ENCODE results near the gene VAMP4.
A peak's percentile ranks its signal among the peaks of the same experiment; 100 is the strongest.
"Not testable (repeated sequence)": the region's sequence is repeated elsewhere in the genome, so short reads cannot be mapped to it uniquely, and the experiment has no call there.

VAMP4 gene

GRCh38 chr1:171748651-171749050 is 6.8 kb upstream of the VAMP4 start:
- DNase-seq: no peak

- DNase-seq: no peak
Observed at GRCh38 chr1:171744986-171745385, 3.1 kb upstream of the VAMP4 start.

GRCh38 chr1:171743081-171743870 is 1.4 kb upstream of the VAMP4 start:
- no peak for DNase-seq

GRCh38 chr1:171742577-171742922 is 685 bp upstream of the VAMP4 start:
- peak; percentile 30 for DNase-seq

GRCh38 chr1:171740987-171741871 is 636 bp downstream of the VAMP4 start:
- DNase-seq: peak; percentile 72

GRCh38 chr1:171740356-171740863 is 1.5 kb downstream of the VAMP4 start:
- DNase-seq: no peak

- no peak for DNase-seq
Observed at GRCh38 chr1:171739656-171740055, 2.2 kb downstream of the VAMP4 start.

GRCh38 chr1:171738911-171739310 is 3.0 kb downstream of the VAMP4 start:
- no peak for DNase-seq

GRCh38 chr1:171736196-171736595 is 5.7 kb downstream of the VAMP4 start:
- no peak for DNase-seq

- no peak for DNase-seq
Observed at GRCh38 chr1:171730052-171730451, 11.8 kb downstream of the VAMP4 start.

GRCh38 chr1:171727778-171728177 is 14.1 kb downstream of the VAMP4 start:
- DNase-seq: no peak

GRCh38 chr1:171723180-171723579 is 18.7 kb downstream of the VAMP4 start:
- DNase-seq: not testable (repeated sequence)

GRCh38 chr1:171718848-171719247 is 23.0 kb downstream of the VAMP4 start:
- DNase-seq: no peak

GRCh38 chr1:171718216-171718615 is 23.6 kb downstream of the VAMP4 start:
- DNase-seq: no peak

- DNase-seq: no peak
Observed at GRCh38 chr1:171717062-171717718, 24.7 kb downstream of the VAMP4 start.

GRCh38 chr1:171716616-171717015 is 25.2 kb downstream of the VAMP4 start:
- DNase-seq: no peak

GRCh38 chr1:171715813-171716251 is 26.0 kb downstream of the VAMP4 start:
- DNase-seq: no peak

- no peak for DNase-seq
Observed at GRCh38 chr1:171712341-171712740, 29.5 kb downstream of the VAMP4 start.

- no peak for DNase-seq
Observed at GRCh38 chr1:171711643-171712042, 30.2 kb downstream of the VAMP4 start.

- DNase-seq: no peak
Observed at GRCh38 chr1:171707583-171707982, 34.3 kb downstream of the VAMP4 start.

GRCh38 chr1:171702598-171702997 is 39.3 kb downstream of the VAMP4 start:
- DNase-seq: no peak

- DNase-seq: no peak
Observed at GRCh38 chr1:171699531-171699930, 42.3 kb downstream of the VAMP4 start.

- DNase-seq: not testable (repeated sequence)
Observed at GRCh38 chr1:171695772-171696171, 46.1 kb downstream of the VAMP4 start.
